ENCODE results near the gene PDE4DIP.
"Not testable (repeated sequence)": the region's sequence is repeated elsewhere in the genome, so short reads cannot be mapped to it uniquely, and the experiment has no call there.

PDE4DIP gene
- 30.5 to 155 reads per million in 2 experiments for total RNA-seq

- peak; percentile 4 for DNase-seq (ENCODE audit: low read depth)
Measured at GRCh38 chr1:148844220-148844619, at the start of gene PDE4DIP. PDE4DIP (plus strand) TSS chr1:148844428; CDS start chr1:148844775, 347 bp downstream.

DNA sequence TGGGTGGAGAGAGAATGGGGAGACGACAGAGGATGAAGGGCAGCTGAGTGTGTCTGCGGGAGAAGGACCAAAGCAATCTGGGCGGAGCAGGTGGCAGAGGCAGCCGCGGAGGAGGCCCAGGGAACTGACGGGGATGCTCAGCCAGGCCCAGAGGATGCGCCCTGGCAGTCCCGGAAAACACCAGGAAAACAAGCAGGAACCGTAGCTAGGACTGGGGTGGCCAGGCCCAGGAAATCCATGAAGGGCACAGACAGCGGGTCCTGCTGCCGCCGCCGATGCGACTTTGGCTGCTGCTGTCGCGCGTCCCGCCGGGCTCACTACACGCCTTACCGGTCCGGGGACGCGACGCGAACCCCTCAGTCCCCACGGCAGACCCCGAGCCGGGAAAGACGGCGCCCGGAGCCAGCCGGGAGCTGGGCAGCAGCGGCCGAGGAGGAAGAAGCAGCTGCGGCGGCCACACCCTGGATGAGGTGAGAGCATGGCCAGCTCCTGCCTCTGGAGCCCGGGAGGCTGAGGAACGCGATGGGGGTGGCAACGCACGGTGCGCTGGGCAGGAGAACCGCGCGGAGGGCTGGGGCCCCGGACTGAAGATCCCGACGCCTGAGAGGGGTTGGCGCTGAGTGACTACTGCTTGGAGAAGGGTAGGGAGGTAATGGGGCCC, 35.8 kb upstream of the PDE4DIP start:
- not testable (repeated sequence) for DNase-seq (ENCODE audit: low read depth)

- not testable (repeated sequence) for DNase-seq (ENCODE audit: low read depth)
Measured at GRCh38 chr1:148808929-148809283, 35.3 kb upstream of the PDE4DIP start.

- not testable (repeated sequence) for DNase-seq (ENCODE audit: low read depth)
Measured at GRCh38 chr1:148822180-148822579, 22.0 kb upstream of the PDE4DIP start.

DNA sequence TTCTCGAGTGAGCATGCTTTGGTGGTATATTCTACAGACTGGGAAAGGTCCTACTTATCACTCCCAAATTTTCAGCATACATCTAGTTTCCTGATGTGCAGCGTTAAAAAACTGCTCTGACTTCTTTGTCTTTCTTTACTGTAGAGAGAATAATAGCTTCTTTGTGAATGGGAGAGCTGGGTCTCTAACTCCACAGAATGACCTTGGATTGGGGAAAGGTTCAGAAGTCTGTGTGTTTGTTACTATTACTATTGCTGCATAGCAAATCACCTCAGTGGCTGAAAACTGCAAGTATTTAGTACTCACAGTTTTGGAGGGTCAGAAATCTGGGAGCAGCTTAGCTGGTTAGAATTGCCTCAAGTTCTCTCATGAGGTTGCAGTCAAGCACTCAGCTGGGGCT, 20.4 kb upstream of the PDE4DIP start:
- DNase-seq (ENCODE audit: low read depth): not testable (repeated sequence)

GRCh38 chr1:148825029-148825428, 19.2 kb upstream of the PDE4DIP start:
- DNase-seq (ENCODE audit: low read depth): not testable (repeated sequence)

DNA sequence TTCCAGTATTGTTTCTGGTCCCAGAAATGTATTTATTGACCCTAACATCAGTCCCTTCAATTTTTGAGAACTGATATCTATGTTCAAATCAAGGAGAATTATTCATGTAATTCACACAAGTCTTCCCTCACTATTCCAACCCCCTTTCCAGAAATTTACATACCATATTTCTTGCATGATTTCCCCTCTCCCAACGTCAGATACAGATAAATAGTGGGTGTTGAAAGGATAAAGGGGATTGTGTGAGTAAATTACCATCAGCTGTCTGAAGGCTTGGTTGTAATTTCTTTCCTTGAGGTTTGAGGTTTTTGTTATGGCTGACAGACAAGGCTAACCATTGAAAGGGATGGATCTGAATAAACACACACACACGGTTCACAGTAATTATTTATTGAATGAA, 15.7 kb upstream of the PDE4DIP start:
- not testable (repeated sequence) for DNase-seq (ENCODE audit: low read depth)

- not testable (repeated sequence) for DNase-seq (ENCODE audit: low read depth)
Measured at GRCh38 chr1:148828962-148829361, 15.3 kb upstream of the PDE4DIP start.

DNA sequence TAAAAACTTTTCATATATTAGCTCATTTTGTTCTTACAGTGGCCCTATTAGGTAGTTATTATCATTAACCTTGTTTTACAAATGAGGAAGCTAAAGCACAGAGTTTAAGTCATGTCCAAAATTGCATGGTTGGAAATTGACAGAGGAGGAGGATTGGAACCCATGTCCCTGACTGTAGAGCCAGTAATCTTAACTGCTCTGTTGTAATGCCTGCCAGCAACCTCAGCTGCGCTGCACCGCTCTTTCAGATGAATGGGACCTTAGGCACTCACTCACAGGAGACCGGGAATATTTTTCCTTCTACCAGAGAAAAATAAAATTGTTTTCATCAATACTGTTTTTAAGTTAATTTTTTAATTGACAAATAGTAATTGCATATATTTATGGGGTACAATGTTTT, 14.9 kb upstream of the PDE4DIP start:
- DNase-seq (ENCODE audit: low read depth): not testable (repeated sequence)

DNA sequence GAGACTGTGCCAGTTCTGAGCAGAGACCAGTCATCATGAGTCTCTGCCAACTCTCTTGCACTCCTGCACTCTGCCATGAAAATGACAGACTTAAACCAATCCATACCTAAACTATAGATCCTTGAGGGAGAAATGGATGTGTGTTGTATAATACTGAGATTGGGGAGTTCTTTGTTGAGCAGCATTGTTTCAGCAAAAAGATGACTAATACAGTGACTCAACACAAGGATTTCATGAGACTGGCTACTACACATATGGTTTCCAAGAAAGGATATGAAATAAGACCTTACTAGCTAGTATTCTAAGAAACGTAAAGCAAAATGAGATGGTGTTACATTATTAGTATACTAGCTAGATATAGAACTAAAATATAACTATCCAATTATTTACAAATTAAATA, 3.0 kb upstream of the PDE4DIP start:
- not testable (repeated sequence) for DNase-seq (ENCODE audit: low read depth)

DNA sequence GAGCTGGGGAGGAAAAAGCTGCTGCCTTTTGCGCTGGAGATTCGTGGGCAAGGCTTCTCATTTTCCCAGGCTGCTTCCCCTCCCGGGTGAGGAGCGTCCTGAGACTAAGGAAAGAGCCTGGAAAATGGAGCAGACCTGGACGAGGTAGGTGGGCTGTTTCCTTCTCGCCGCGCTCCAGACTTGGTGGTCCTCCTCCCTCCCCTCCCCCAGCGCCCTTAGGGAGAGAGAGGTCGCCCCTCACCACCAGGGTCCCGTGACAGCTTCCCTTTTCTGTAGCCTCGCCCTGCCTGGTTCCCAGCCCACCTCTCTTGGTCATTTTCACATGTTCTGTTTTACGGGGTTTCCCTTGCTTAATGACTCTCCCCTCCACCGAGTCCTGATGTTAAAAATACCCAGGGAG, 423 bp downstream of the PDE4DIP start:
- DNase-seq (ENCODE audit: low read depth): not testable (repeated sequence)

DNA sequence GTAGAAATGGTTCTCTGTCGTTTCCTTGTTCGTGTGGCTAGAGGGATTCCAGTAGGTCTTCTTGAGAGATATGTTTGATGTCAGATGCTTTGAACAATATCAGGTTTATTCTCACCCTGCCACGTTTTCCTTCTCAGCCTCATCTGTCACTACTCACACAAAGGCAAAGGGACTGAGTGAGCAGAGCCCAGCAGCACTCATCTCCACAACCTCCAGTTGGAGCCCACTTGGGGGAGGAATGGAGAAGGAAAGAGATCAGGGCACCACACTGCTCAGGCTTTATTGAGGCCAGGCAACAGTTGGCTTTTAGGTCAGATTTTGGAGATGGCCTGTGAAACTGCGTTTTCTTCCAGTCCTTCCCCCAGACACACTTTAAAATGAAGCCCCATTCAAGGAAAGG, 840 bp downstream of the PDE4DIP start:
- not testable (repeated sequence) for DNase-seq (ENCODE audit: low read depth)

- not testable (repeated sequence) for DNase-seq (ENCODE audit: low read depth)
Measured at GRCh38 chr1:148850347-148850746, 6.1 kb downstream of the PDE4DIP start.

DNA sequence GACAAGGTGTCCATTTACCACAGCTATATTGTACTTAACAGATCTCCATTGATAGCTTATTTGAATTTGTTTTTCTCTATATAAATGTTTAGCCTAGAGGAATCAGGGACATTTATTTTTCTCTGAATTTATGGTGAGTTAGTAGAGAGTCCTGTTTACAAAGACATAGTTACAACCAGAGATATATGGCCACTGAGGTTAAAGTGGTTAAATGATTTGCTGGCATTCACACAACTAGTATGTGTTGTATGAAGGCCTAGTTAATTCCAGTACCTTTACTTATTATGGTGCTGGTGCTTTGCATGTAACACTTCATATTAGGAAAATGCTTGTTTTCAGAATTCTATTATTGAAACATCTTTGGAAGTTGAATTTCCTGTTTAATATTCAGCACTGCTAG, 6.6 kb downstream of the PDE4DIP start:
- DNase-seq (ENCODE audit: low read depth): not testable (repeated sequence)

DNA sequence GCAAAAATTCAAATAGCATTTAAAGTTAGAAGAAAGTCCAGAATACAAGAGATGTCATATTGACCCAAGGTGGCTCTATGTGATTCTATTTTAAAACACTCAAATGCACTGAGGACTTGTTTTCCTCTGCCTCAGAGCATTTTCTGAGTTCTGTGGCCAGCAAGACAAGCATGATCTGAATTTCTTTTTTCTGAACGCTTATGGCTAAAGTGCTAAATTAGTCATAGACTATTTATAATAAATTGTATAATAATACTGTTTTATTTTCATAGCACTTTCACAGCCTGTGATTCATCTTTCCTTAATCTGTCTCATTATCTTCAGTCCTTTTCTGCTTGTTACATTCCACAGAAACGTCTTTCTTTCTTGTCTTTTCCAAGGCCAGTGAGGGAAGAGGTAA, 7.5 kb downstream of the PDE4DIP start:
- not testable (repeated sequence) for DNase-seq (ENCODE audit: low read depth)

GRCh38 chr1:148853363-148853762, 9.1 kb downstream of the PDE4DIP start:
- not testable (repeated sequence) for DNase-seq (ENCODE audit: low read depth)

- DNase-seq (ENCODE audit: low read depth): not testable (repeated sequence)
Measured at GRCh38 chr1:148854063-148854462, 9.8 kb downstream of the PDE4DIP start.

DNA sequence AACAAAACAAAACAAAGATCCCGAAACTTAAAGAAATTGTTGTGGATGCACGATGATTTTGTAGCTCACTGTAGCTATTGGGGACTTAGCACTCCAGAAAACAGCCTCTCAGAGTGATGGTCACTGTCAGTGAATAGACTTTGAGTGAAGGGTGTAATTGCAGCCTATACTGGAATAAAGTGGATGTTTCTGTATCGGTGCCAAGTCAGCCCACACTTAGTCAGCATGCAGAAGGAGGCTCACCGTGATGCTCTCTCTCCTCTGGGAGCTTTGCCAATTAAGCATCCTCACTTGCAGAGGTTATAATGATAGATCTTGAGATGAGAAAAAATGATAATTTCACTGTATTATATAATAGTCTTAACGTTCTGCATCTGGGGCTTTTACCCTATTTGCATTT, 11.1 kb downstream of the PDE4DIP start:
- not testable (repeated sequence) for DNase-seq (ENCODE audit: low read depth)

GRCh38 chr1:148860049-148860448, 15.8 kb downstream of the PDE4DIP start:
- not testable (repeated sequence) for DNase-seq (ENCODE audit: low read depth)

DNA sequence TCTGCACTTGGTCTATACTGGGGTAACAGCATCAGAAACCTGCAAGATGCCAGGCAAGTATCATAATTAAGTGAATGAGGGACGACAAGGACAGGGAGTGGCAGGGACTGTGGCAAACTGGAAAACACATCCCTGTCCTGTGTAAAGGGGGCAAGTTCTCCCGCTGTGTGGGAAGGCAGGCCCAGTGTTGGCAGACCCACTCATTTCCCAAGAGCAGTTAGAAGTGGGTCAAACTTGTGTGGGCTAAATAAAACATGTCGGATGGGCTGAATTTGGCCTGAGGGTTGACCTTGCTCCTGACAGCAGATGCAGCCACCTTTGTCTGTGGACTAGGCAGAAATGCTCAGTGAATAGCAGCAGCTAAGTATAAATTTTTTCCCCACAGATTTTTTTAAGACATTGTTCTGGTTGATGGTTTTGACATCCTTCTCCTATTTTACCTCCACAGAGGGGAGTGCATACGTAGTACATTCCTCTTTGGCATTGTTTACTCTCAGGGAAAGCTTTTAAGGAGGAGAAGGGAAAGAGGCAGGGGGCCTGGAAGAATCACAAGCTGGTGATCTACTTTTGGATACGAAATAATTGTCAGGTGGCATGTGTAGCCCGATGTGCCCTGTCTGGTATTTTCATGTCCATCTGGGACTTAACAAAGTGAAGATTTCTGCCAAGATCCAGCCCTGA, 16.5 kb downstream of the PDE4DIP start:
- DNase-seq (ENCODE audit: low read depth): not testable (repeated sequence)

GRCh38 chr1:148862590-148862989, 18.4 kb downstream of the PDE4DIP start:
- DNase-seq (ENCODE audit: low read depth): not testable (repeated sequence)

- not testable (repeated sequence) for DNase-seq (ENCODE audit: low read depth)
Measured at GRCh38 chr1:148868924-148869633, 24.9 kb downstream of the PDE4DIP start.

DNA sequence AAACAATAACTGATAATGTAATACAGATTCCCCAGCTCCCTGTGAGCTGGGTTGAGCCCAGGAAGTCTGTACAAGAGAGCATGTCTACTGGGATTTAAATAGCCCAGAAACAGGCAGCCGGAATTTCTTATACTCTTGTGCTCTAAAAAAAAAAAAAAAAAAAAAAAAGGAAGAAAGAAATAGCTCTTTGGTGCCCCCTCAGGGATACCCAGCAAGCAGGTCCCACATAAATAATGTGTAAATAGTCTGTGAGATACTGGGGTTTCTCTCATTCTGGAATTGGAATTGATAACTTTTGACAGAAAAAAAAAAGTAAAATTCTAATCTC, 25.4 kb downstream of the PDE4DIP start:
- DNase-seq (ENCODE audit: low read depth): not testable (repeated sequence)

Measured in T follicular helper cell (primary cell).